K562 (cell line): ENCODE results near the gene ANK3. TPM values are rescaled to one million over a fixed set of nuclear protein-coding genes. Genes with fewer than 3 reads are reported as not detected.
A peak's percentile ranks its signal among the peaks of the same experiment; 100 is the strongest.

Experiments
- ARNT ChIP-seq, 2 experiments: fragments of 450-650 bp; IDR thresholded peaks; 2 replicates each; pipeline ENCODE4 v1.6.1; 2016; ENCODE audit warnings: mild to moderate bottlenecking in 1 of 2
- BRCA1 ChIP-seq, 2 experiments: fragments of 450-650 bp in 1 of 2; sonication (generic) in 1 of 2; formaldehyde crosslinking in 1 of 2; IDR thresholded peaks; 2 replicates each; pipeline versions ENCODE4 v1.5.0 to v1.6.1; 2017 to 2020; ENCODE audit warnings: mild to moderate bottlenecking in 1 of 2, missing genetic modification reagents in 1 of 2
- CTBP1 ChIP-seq: fragments of 450-650 bp; IDR thresholded peaks from 2 replicates; pipeline ENCODE4 v1.6.1; 2016; ENCODE audit warnings: borderline replicate concordance
- ELF2 ChIP-seq: fragments of 250-450 bp; sonication (Bioruptor Pico); IDR thresholded peaks from 2 replicates; pipeline ENCODE4 v1.5.0; 2021; ENCODE audit warnings: mild to moderate bottlenecking
- FOXJ3 ChIP-seq: sonication (generic); formaldehyde crosslinking; IDR thresholded peaks from 2 replicates; pipeline ENCODE4 v1.4.0; 2020; ENCODE audit warnings: mild to moderate bottlenecking, missing genetic modification reagents
- FOXP1 ChIP-seq: sonication (generic); formaldehyde crosslinking; IDR thresholded peaks from 2 replicates; pipeline ENCODE4 v1.8.0; 2022; ENCODE audit warnings: mild to moderate bottlenecking, missing genetic modification reagents
- GTF2F1 ChIP-seq: IDR thresholded peaks from 2 replicates; pipeline ENCODE4 v1.6.1; 2011; ENCODE audit warnings: low read depth, low read length, improper control_type of control experiment
- HDAC6 ChIP-seq: IDR thresholded peaks from 2 replicates; pipeline ENCODE4 v1.6.1; 2012; ENCODE audit warnings: low read depth, mild to moderate bottlenecking, control low read depth, inconsistent platforms, low read length, moderate library complexity
- NR2C2 ChIP-seq, 2 experiments: fragments of 200-800 bp in 1 of 2; sonication (Bioruptor generic) in 1 of 2; sonication (generic) in 1 of 2; formaldehyde crosslinking in 1 of 2; IDR thresholded peaks; 2 replicates each; pipeline versions ENCODE4 v1.6.1 to v1.8.0; 2016 to 2022; ENCODE audit warnings: mild to moderate bottlenecking in 1 of 2, missing compliant biosample characterization in 1 of 2, missing genetic modification characterization in 1 of 2, missing genetic modification reagents in 1 of 2
- POLR2AphosphoS5 ChIP-seq: IDR thresholded peaks from 2 replicates; pipeline ENCODE4 v1.6.1; 2011; ENCODE audit warnings: mild to moderate bottlenecking, low read depth, low read length, moderate library complexity; ENCODE audit not compliant: control insufficient read depth, insufficient read depth
- POU5F1 ChIP-seq: fragments of 150-350 bp; IDR thresholded peaks from 2 replicates; pipeline ENCODE4 v1.6.1; 2014; ENCODE audit warnings: borderline replicate concordance, low read length, low read depth, mild to moderate bottlenecking; ENCODE audit not compliant: partially characterized antibody
- PTBP1 ChIP-seq: fragments of 200-400 bp; formaldehyde crosslinking; IDR thresholded peaks from 2 replicates; pipeline ENCODE4 v1.6.1; 2017; ENCODE audit warnings: low read depth, low read length
- RUNX1 ChIP-seq: sonication (generic); IDR thresholded peaks from 2 replicates; pipeline ENCODE4 v1.6.1; 2016; ENCODE audit warnings: antibody characterized with exemption, low read depth
- SMARCC2 ChIP-seq: fragments of 450-650 bp; IDR thresholded peaks from 2 replicates; pipeline ENCODE4 v1.6.1; 2017; ENCODE audit warnings: antibody characterized with exemption, moderate library complexity, mild to moderate bottlenecking, low read depth
- SREBF1 ChIP-seq: fragments of 150-350 bp; IDR thresholded peaks from 2 replicates; pipeline ENCODE4 v1.6.1; 2014; ENCODE audit warnings: antibody characterized with exemption, low read depth, low read length, borderline replicate concordance
- TFAM ChIP-seq: fragments of 250-450 bp; sonication (Bioruptor Pico); conservative IDR thresholded peaks from 2 replicates; pipeline ENCODE4 v1.5.0; 2021; ENCODE audit warnings: mild to moderate bottlenecking, moderate library complexity
- ZEB2 ChIP-seq: fragments of 450-650 bp; IDR thresholded peaks from 2 replicates; pipeline ENCODE4 v1.6.1; 2016
- ZFX ChIP-seq: sonication (generic); formaldehyde crosslinking; IDR thresholded peaks from 2 replicates; pipeline ENCODE4 v1.8.0; 2022; ENCODE audit warnings: mild to moderate bottlenecking, missing genetic modification reagents, moderate library complexity
- ZNF263 ChIP-seq: sonication (generic); formaldehyde crosslinking; IDR thresholded peaks from 2 replicates; pipeline ENCODE4 v1.8.0; 2022; ENCODE audit warnings: mild to moderate bottlenecking, missing genetic modification reagents, borderline replicate concordance
- ZNF507 ChIP-seq: conservative IDR thresholded peaks from 2 replicates; pipeline ENCODE4 v1.6.1; 2017; ENCODE audit warnings: missing genetic modification characterization, missing compliant biosample characterization
- ZNF76 ChIP-seq: fragments of 250-450 bp; sonication (Bioruptor Pico); IDR thresholded peaks from 2 replicates; pipeline ENCODE4 v1.4.0; 2020; ENCODE audit warnings: mild to moderate bottlenecking, moderate library complexity, borderline replicate concordance
- polyA plus RNA-seq, 8 experiments: library from polyadenylated mRNA; depleted of rRNA in 4 of 8; stranded (reverse) in 5 of 8; unstranded in 3 of 8; fragments of >200 nt; fragmentation: Nextera tagmentation in 2 of 8; fragmentation: Illumina TruSeq in 1 of 8; extraction: Ambion mirVana in 2 of 8; extraction: Trizol in 1 of 8; gene quantifications; 2 replicates each; pipeline versions ENCODE4 v1.2.1 to v1.2.3, GENCODE V29; 2011 to 2014; ENCODE audit warnings: inconsistent platforms in 1 of 8, missing spikeins in 1 of 8
- total RNA-seq, 7 experiments: library from RNA; depleted of rRNA in 6 of 7; stranded (reverse); fragments of >200 nt in 6 of 7; fragmentation: Illumina TruSeq in 2 of 7; extraction: Trizol in 2 of 7; gene quantifications; 2 replicates each; pipeline versions ENCODE4 v1.2.1 to v1.2.3, GENCODE V29; 2011 to 2021; ENCODE audit warnings: low replicate concordance in 1 of 7
- TF ChIP-seq, protein P1 (sequence below): fragments of 450-650 bp; IDR thresholded peaks from 2 replicates; pipeline ENCODE4 v1.6.1; 2016; ENCODE audit warnings: antibody characterized with exemption
- TF ChIP-seq, protein P2 (sequence below): sonication (generic); formaldehyde crosslinking; IDR thresholded peaks from 2 replicates; pipeline ENCODE4 v1.5.0; 2020; ENCODE audit warnings: missing genetic modification reagents
- TF ChIP-seq, protein P3 (sequence below): fragments of 450-650 bp; IDR thresholded peaks from one replicate; pipeline ENCODE4 v1.6.1; 2018; ENCODE audit warnings: mild to moderate bottlenecking, moderate library complexity; ENCODE audit not compliant: partially characterized antibody
- TF ChIP-seq, protein P4 (sequence below): sonication (generic); formaldehyde crosslinking; IDR thresholded peaks from 2 replicates; pipeline ENCODE4 v1.8.0; 2022; ENCODE audit warnings: mild to moderate bottlenecking, missing genetic modification reagents
- TF ChIP-seq, protein P5 (sequence below): sonication (generic); formaldehyde crosslinking; IDR thresholded peaks from 2 replicates; pipeline ENCODE4 v1.8.0; 2022; ENCODE audit warnings: missing genetic modification reagents, mild to moderate bottlenecking, borderline replicate concordance

ANK3 gene
- total and polyA plus RNA-seq, 9 of the 15 experiments (the other 6 are each of a cell fraction or from before 2014, with no cell fraction given), result 10.0 to 32.3 (median 17.9) TPM

DNA sequence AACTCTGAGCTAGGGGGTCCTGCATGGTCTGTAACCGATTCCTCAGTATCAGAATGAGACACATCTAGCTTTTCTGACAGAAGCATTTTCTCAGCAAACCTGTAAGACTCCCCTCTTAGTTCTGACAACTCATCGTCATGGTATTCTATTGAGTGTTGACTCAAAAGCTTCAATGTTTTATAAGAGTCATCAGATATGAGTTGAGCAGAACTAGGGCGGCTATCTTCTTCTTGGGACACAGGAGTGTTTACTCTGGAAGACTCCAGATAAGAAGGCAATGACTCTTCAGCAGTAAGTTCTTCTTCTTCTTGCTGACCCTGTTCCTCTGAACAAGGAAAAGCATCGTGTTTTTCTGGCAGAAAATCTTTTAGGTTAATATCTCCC lies 316.3 kb downstream of the ANK3 start (continued):
- TF ChIP-seq, protein P1, sequence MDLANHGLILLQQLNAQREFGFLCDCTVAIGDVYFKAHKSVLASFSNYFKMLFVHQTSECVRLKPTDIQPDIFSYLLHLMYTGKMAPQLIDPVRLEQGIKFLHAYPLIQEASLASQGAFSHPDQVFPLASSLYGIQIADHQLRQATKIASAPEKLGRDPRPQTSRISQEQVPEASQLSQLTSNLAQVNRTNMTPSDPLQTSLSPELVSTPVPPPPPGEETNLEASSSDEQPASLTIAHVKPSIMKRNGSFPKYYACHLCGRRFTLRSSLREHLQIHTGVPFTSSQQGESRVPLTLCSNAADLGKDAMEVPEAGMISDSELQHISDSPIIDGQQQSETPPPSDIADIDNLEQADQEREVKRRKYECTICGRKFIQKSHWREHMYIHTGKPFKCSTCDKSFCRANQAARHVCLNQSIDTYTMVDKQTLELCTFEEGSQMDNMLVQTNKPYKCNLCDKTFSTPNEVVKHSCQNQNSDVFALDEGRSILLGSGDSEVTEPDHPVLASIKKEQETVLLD, result no peak
- TF ChIP-seq, protein P2, sequence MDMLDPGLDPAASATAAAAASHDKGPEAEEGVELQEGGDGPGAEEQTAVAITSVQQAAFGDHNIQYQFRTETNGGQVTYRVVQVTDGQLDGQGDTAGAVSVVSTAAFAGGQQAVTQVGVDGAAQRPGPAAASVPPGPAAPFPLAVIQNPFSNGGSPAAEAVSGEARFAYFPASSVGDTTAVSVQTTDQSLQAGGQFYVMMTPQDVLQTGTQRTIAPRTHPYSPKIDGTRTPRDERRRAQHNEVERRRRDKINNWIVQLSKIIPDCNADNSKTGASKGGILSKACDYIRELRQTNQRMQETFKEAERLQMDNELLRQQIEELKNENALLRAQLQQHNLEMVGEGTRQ, result no peak
- no peak for TF ChIP-seq POU5F1
- no peak for TF ChIP-seq FOXP1 (CRISPR knock-in tag)
- TF ChIP-seq RUNX1, result no peak
- TF ChIP-seq, protein P3, sequence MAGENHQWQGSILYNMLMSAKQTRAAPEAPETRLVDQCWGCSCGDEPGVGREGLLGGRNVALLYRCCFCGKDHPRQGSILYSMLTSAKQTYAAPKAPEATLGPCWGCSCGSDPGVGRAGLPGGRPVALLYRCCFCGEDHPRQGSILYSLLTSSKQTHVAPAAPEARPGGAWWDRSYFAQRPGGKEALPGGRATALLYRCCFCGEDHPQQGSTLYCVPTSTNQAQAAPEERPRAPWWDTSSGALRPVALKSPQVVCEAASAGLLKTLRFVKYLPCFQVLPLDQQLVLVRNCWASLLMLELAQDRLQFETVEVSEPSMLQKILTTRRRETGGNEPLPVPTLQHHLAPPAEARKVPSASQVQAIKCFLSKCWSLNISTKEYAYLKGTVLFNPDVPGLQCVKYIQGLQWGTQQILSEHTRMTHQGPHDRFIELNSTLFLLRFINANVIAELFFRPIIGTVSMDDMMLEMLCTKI, result no peak
- TF ChIP-seq, protein P4, sequence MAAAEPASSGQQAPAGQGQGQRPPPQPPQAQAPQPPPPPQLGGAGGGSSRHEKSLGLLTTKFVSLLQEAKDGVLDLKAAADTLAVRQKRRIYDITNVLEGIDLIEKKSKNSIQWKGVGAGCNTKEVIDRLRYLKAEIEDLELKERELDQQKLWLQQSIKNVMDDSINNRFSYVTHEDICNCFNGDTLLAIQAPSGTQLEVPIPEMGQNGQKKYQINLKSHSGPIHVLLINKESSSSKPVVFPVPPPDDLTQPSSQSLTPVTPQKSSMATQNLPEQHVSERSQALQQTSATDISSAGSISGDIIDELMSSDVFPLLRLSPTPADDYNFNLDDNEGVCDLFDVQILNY (CRISPR knock-in tag), result no peak
- no peak for TF ChIP-seq TFAM
- TF ChIP-seq, protein P5, sequence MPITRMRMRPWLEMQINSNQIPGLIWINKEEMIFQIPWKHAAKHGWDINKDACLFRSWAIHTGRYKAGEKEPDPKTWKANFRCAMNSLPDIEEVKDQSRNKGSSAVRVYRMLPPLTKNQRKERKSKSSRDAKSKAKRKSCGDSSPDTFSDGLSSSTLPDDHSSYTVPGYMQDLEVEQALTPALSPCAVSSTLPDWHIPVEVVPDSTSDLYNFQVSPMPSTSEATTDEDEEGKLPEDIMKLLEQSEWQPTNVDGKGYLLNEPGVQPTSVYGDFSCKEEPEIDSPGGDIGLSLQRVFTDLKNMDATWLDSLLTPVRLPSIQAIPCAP (CRISPR knock-in tag), result no peak
- TF ChIP-seq ZNF507 (tag), result no peak
- TF ChIP-seq ZNF76, result no peak
- peak; percentile 57 for TF ChIP-seq ZEB2
- TF ChIP-seq ARNT (IDR thresholded peaks at IDR 0.05), result no peak
- TF ChIP-seq GTF2F1, result no peak
- no peak for TF ChIP-seq FOXJ3 (CRISPR knock-in tag)
- peak; percentile 80; the same call in 1 of the 2 replicates for TF ChIP-seq SMARCC2
- TF ChIP-seq ZNF263 (CRISPR knock-in tag), result no peak
- TF ChIP-seq PTBP1, result no peak
- TF ChIP-seq SREBF1, result no peak
- TF ChIP-seq HDAC6, result no peak
- peak; percentile 79 for TF ChIP-seq CTBP1
- TF ChIP-seq BRCA1 (IDR thresholded peaks at IDR 0.05), result no peak
- no peak for TF ChIP-seq BRCA1 (CRISPR knock-in tag; IDR thresholded peaks at IDR 0.05)
- TF ChIP-seq ELF2 (CRISPR knock-in tag), result no peak
- peak; percentile 83 for TF ChIP-seq POLR2AphosphoS5
- TF ChIP-seq ZFX (CRISPR knock-in tag), result no peak
- no peak for TF ChIP-seq NR2C2 (CRISPR knock-in tag; IDR thresholded peaks at IDR 0.05)
- TF ChIP-seq NR2C2 (tag; IDR thresholded peaks at IDR 0.05), result no peak
